Neural cell (in vitro differentiated cells): ENCODE measurements around the gene MCM9. TPM values are rescaled to one million over a fixed set of nuclear protein-coding genes. Genes with fewer than 3 reads are reported as not detected.

Experiments used
- H2AFZ ChIP-seq: fragments of 200-600, 300-800 bp; sonication (generic), shearing (Covaris generic); 2 replicates; pipeline ENCODE4 v1.6.0; 2014; ENCODE audit warnings: low read depth, mild to moderate bottlenecking, antibody characterized with exemption, low read length, moderate library complexity
- H3F3A ChIP-seq: fragments of 200-600 bp; shearing (Covaris generic); 2 replicates; pipeline ENCODE4 v1.6.1; 2016; ENCODE audit warnings: mild to moderate bottlenecking, moderate library complexity, mixed read lengths, antibody characterized with exemption, low read length; ENCODE audit not compliant: insufficient read depth, poor library complexity, severe bottlenecking
- H3K27ac ChIP-seq: fragments of 200-600, 300-800 bp; sonication (generic), shearing (Covaris generic); 2 replicates; pipeline ENCODE4 v1.5.1; 2014; ENCODE audit warnings: mild to moderate bottlenecking, low read length, moderate library complexity
- H3K27me3 ChIP-seq: fragments of 300-800, 200-600 bp; sonication (generic), shearing (Covaris generic); 2 replicates; pipeline ENCODE4 v1.6.0; 2014; ENCODE audit warnings: mild to moderate bottlenecking, low read depth, low read length, moderate library complexity; ENCODE audit not compliant: insufficient read depth
- H3K36me3 ChIP-seq: fragments of 300-800, 200-600 bp; sonication (generic), shearing (Covaris generic); 2 replicates; pipeline ENCODE4 v1.5.1; 2014; ENCODE audit warnings: mild to moderate bottlenecking, antibody characterized with exemption, low read length, moderate library complexity; ENCODE audit not compliant: insufficient read depth
- H3K4me2 ChIP-seq: fragments of 300-800, 200-600 bp; sonication (generic), shearing (Covaris generic); 2 replicates; pipeline ENCODE4 v1.6.0; 2014; ENCODE audit warnings: mild to moderate bottlenecking, low read length
- H3K4me3 ChIP-seq: fragments of 300-800, 200-600 bp; sonication (generic), shearing (Covaris generic); 2 replicates; pipeline ENCODE4 v1.5.1; 2014; ENCODE audit warnings: mild to moderate bottlenecking, low read length, moderate library complexity
- H3K79me2 ChIP-seq: fragments of 200-600 bp; shearing (Covaris generic); replicated peaks from 2 replicates; pipeline ENCODE4 v1.6.0; 2014; ENCODE audit warnings: mild to moderate bottlenecking, low read length, moderate library complexity; ENCODE audit not compliant: insufficient read depth
- H3K9ac ChIP-seq: fragments of 300-800, 200-600 bp; sonication (generic), shearing (Covaris generic); 2 replicates; pipeline ENCODE4 v1.6.1; 2016; ENCODE audit warnings: mild to moderate bottlenecking, low read length, mixed read lengths
- H3K9me2 ChIP-seq: fragments of 200-600 bp; shearing (Covaris generic); 2 replicates; pipeline ENCODE4 v1.6.1; 2016; ENCODE audit warnings: mild to moderate bottlenecking, low read length, mixed read lengths; ENCODE audit not compliant: insufficient read depth
- H3K9me3 ChIP-seq: fragments of 200-600, 300-800 bp; sonication (generic), shearing (Covaris generic); 2 replicates; pipeline ENCODE4 v1.6.1; 2016; ENCODE audit warnings: mild to moderate bottlenecking, mixed run types, low read length, moderate library complexity, mixed read lengths
- H4K20me1 ChIP-seq: fragments of 200-600 bp; shearing (Covaris generic); 2 replicates; pipeline ENCODE4 v1.6.1; 2016; ENCODE audit warnings: mild to moderate bottlenecking, mixed run types; ENCODE audit not compliant: insufficient read depth
- CTCF ChIP-seq: fragments of 450-650 bp; IDR thresholded peaks from 2 replicates; pipeline ENCODE4 v1.5.1; 2014; ENCODE audit warnings: antibody characterized with exemption, mild to moderate bottlenecking, moderate library complexity; ENCODE audit not compliant: poor library complexity, severe bottlenecking
- EP300 ChIP-seq: fragments of 450-650 bp; conservative IDR thresholded peaks from 2 replicates; pipeline ENCODE4 v1.6.1; 2014; ENCODE audit warnings: antibody characterized with exemption, mild to moderate bottlenecking, moderate library complexity; ENCODE audit not compliant: poor library complexity, severe bottlenecking
- EZH2 ChIP-seq: fragments of 200-600, 300-800 bp; shearing (Covaris generic), sonication (generic); IDR thresholded peaks from 2 replicates; pipeline ENCODE4 v1.6.1; 2014; ENCODE audit warnings: antibody characterized with exemption, low read length, borderline replicate concordance, mild to moderate bottlenecking; ENCODE audit not compliant: insufficient read depth, poor library complexity, severe bottlenecking
- MXI1 ChIP-seq: fragments of 450-650 bp; conservative IDR thresholded peaks from 2 replicates; pipeline ENCODE4 v1.6.1; 2014; ENCODE audit warnings: antibody characterized with exemption, mild to moderate bottlenecking; ENCODE audit not compliant: poor library complexity, severe bottlenecking
- POLR2AphosphoS5 ChIP-seq: IDR thresholded peaks from 2 replicates; pipeline ENCODE4 v1.6.1; 2012
- RAD21 ChIP-seq: fragments of 450-650 bp; conservative IDR thresholded peaks from 2 replicates; pipeline ENCODE4 v1.6.1; 2014; ENCODE audit warnings: antibody characterized with exemption, mild to moderate bottlenecking, moderate library complexity
- REST ChIP-seq: IDR thresholded peaks from 2 replicates; pipeline ENCODE4 v1.6.1; 2012; ENCODE audit warnings: borderline replicate concordance
- SMC3 ChIP-seq: fragments of 450-650 bp; conservative IDR thresholded peaks from 2 replicates; pipeline ENCODE4 v1.6.1; 2014; ENCODE audit warnings: antibody characterized with exemption, mild to moderate bottlenecking, moderate library complexity; ENCODE audit not compliant: poor library complexity
- TAF1 ChIP-seq: IDR thresholded peaks from 2 replicates; pipeline ENCODE4 v1.6.1; 2012; ENCODE audit warnings: low read depth
- polyA plus RNA-seq: library from polyadenylated mRNA; depleted of rRNA; stranded (reverse); fragments of >200 nt; gene quantifications from 2 replicates; pipeline ENCODE4 v1.2.3, GENCODE V29; 2014

The MCM9 gene
- polyA plus RNA-seq, 1 donor from 2014 or later = 7.8 TPM

- Histone ChIP-seq H3K36me3 (no peaks in the 10 kb centered on the region), H3K9me3 (no peaks in the 10 kb centered on the region), H2AFZ (no peak overlapping the region), H3K9ac (peak overlapping the region; percentile 89), H3K4me3 (peak overlapping the region; percentile 83), H3K27me3 (no peaks in the 10 kb centered on the region), H3K27ac (peak overlapping the region; percentile 80), H4K20me1 (no peaks in the 10 kb centered on the region), H3K4me2 (no peak overlapping the region), H3K79me2 (peaks cover 47% of the 10 kb centered on the region), H3F3A (peaks cover under 1% of the 10 kb centered on the region), H3K9me2 (no peaks in the 10 kb centered on the region)
- TF ChIP-seq MXI1 = peak; percentile 53
- TF ChIP-seq RAD21 = no peak
- no peak for TF ChIP-seq REST
- TF ChIP-seq CTCF = no peak
- no peak for TF ChIP-seq TAF1
- no peak for TF ChIP-seq EP300
- no peak for TF ChIP-seq EZH2
- peak; percentile 39 for TF ChIP-seq POLR2AphosphoS5
- no peak for TF ChIP-seq SMC3
These were observed 40.3 kb downstream of the MCM9 start for GRCh38 chr6:118894425-118895260.

- Histone ChIP-seq H3K9me2 (no peaks in the 10 kb centered on the region), H3K27ac (peak within 1 kb of the TSS; percentile 97), H3K9ac (peak within 1 kb of the TSS; percentile 89), H3K36me3 (no peaks in the 10 kb centered on the region), H3K27me3 (no peaks in the 10 kb centered on the region), H4K20me1 (no peaks in the 10 kb centered on the region), H3K79me2 (peaks cover 40% of the 10 kb centered on the region), H3K9me3 (no peaks in the 10 kb centered on the region), H3F3A (peaks cover 3% of the 10 kb centered on the region), H3K4me3 (peak within 1 kb of the TSS; percentile 83), H2AFZ (peak within 1 kb of the TSS; percentile 87), H3K4me2 (peak within 1 kb of the TSS; percentile 81)
- TF ChIP-seq EP300 (peak; percentile 56), CTCF (peak; percentile 82), EZH2 (no peak), RAD21 (peak; percentile 67), MXI1 (no peak), POLR2AphosphoS5 (peak; percentile 89), SMC3 (peak; percentile 68), REST (no peak), TAF1 (peak; percentile 78)
These were observed 41.0 kb downstream of the MCM9 start, which contains the start of gene ASF1A for GRCh38 chr6:118893807-118894424. Gene ASF1A (plus strand): TSS chr6:118894152. CDS start chr6:118894414, 262 bp downstream.
